ENCODE results near the gene RENBP. TPM values are rescaled to one million over a fixed set of nuclear protein-coding genes. Genes with fewer than 3 reads are reported as not detected.

Gene RENBP
- total and polyA plus RNA-seq, 7 donors = 0.97 to 4.4 (median 2.9) TPM

DNA sequence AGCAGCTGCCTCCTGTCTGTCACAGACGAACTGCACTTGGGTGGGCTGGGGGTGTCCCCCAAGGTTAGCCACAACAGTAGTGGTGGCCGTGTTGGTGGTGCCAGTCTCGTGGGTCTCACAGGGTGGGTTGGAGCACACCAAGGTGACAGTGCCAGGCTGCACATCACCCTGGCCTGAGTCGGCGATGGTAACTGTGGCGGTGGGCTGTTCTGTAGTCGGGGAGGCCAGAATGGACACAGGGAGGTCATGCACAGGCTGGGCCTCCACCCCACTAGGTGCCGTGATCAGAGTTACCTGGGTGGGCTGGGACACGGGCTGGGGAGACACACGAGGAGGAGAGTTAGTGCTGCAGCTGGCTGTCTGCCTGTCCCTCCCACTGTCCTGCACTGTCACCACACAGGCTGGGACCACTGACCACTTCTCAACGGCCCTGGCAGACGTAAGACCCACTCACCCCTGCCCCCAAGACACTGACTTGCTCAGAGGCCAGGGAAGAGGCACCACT is 10.8 kb upstream of the RENBP start:
- Histone ChIP-seq H3K9me3 (no peaks in the 10 kb centered on the region), H3K27me3 (ENCODE audit: insufficient read depth in 3 of 3, low read length in 2 of 3) (no peaks in the 10 kb centered on the region), H3K4me3 (no peak overlapping the region), H3K4me1 (no peaks in the 10 kb centered on the region), H3K36me3 (ENCODE audit: insufficient read depth in 1 of 2, low read depth in 1 of 2) (peaks cover 0 to 99% of the 10 kb centered on the region in 2 donors), H3K27ac (no peak overlapping the region)
- DNase-seq (peak in 1 of 2 donors; percentile 28), ATAC-seq (no peak)
- TF ChIP-seq, protein P1, sequence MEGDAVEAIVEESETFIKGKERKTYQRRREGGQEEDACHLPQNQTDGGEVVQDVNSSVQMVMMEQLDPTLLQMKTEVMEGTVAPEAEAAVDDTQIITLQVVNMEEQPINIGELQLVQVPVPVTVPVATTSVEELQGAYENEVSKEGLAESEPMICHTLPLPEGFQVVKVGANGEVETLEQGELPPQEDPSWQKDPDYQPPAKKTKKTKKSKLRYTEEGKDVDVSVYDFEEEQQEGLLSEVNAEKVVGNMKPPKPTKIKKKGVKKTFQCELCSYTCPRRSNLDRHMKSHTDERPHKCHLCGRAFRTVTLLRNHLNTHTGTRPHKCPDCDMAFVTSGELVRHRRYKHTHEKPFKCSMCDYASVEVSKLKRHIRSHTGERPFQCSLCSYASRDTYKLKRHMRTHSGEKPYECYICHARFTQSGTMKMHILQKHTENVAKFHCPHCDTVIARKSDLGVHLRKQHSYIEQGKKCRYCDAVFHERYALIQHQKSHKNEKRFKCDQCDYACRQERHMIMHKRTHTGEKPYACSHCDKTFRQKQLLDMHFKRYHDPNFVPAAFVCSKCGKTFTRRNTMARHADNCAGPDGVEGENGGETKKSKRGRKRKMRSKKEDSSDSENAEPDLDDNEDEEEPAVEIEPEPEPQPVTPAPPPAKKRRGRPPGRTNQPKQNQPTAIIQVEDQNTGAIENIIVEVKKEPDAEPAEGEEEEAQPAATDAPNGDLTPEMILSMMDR (IDR thresholded peaks at IDR 0.05) = no peak
- intact Hi-C loops (cut with DNase I) = no loop called here
- 71 to 81% (median 72%) methylated on average over 6 to 12 of the region's 12 CpGs for WGBS, 3 donors

DNA sequence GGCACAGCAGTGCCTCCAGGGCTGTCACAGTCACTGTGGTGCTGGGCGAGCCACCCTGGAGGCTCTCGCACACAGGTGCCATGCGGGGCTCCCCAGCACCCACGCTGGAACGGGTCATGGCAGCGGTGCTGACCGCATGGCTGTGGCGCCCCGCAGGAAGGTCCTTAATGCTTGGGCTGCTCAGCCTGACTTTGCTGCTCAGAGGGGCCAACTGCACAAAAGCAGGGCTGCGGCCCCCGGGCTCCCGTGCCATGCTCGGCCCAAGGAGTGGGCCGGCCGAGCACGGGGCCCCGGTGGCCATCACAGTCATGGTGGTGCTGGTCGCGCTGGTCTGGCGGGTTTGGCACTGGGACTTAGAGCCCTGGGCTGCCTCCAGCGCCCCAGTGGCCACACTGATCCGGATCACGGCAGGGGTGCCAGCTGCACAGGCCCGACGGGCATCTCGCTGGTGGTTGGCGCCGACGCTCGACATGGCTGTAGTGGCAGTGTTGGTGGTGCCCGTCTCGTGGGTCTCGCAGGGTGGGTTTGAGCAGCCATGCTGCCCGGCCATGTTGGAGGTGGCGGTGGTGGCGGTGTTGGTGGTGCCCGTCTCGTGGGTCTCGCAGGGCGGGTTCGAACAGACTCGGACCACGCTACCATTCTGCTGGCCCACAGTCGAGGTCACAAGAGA is 10.2 kb upstream of the RENBP start:
- peak in 1 of 2 donors; percentile 51 for DNase-seq
- Histone ChIP-seq H3K4me1 (no peaks in the 10 kb centered on the region), H3K9me3 (no peaks in the 10 kb centered on the region), H3K27me3 (ENCODE audit: insufficient read depth in 3 of 3, low read length in 2 of 3) (no peaks in the 10 kb centered on the region), H3K36me3 (ENCODE audit: insufficient read depth in 1 of 2, low read depth in 1 of 2) (peaks cover 0 to 99% of the 10 kb centered on the region in 2 donors), H3K27ac (no peak overlapping the region), H3K4me3 (no peak overlapping the region)
- intact Hi-C loops (cut with DNase I) = loop anchor here (5.0 kb wide), 3 partner anchors 192 to 997 kb away; partner anchors contain the start of gene PLXNB3 (in 1 of the 2)
- WGBS, 3 donors = 84 to 91% (median 88%) methylated on average over 5 to 44 of the region's 44 CpGs
- ATAC-seq = no peak
- TF ChIP-seq, protein P1 (IDR thresholded peaks at IDR 0.05) = no peak

DNA sequence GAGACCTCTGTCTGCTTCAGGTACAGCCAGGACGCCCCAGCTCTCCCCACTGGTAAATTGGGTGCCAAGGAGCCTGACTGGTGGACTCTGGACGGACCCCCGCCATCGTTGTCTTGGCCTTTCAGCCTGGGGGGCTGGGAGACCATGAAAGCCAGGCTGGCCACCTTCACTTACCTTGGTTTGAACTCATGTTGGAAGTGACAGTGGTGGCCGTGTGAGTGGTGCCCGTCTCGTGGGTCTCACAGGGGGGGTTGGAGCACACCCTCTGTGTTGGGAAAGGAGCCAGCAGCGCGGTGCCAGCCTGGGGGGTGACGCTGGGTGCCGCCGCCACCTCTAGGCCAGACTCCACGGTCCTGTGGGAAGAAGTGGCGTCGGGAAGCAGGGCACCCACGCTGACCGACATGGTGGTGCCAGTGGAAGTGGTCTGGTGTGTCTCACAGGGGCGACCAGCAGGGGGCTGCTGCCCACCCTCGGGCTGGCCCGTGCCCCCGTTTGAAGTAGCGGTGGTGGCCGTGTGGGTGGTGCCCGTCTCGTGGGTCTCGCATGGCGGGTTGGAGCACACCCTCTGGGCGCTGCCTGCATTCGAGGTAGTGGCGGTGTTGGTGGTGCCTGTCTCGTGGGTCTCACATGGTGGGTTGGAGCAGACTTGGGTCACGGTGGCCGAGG is 9.6 kb upstream of the RENBP start:
- peak in 1 of 4 donors; percentile 2 for ATAC-seq
- intact Hi-C loops (cut with DNase I) = loop anchor here (1.0 to 5.0 kb wide), 4 partner anchors 190 to 997 kb away; partner anchors contain the start of gene PLXNB3 (in 2 of the 2)
- peak in 1 of 2 donors; percentile 54 for DNase-seq
- Histone ChIP-seq H3K27ac (peak overlapping the region; percentile 55), H3K27me3 (ENCODE audit: insufficient read depth in 3 of 3, low read length in 2 of 3) (no peaks in the 10 kb centered on the region), H3K4me3 (no peak overlapping the region), H3K36me3 (ENCODE audit: insufficient read depth in 1 of 2, low read depth in 1 of 2) (peaks cover 0 to 99% of the 10 kb centered on the region in 2 donors), H3K9me3 (no peaks in the 10 kb centered on the region), H3K4me1 (no peaks in the 10 kb centered on the region)
- TF ChIP-seq, protein P1 (IDR thresholded peaks at IDR 0.05) = no peak
- WGBS, 3 donors = 74 to 82% (median 78%) methylated on average over 17 to 33 of the region's 33 CpGs

DNA sequence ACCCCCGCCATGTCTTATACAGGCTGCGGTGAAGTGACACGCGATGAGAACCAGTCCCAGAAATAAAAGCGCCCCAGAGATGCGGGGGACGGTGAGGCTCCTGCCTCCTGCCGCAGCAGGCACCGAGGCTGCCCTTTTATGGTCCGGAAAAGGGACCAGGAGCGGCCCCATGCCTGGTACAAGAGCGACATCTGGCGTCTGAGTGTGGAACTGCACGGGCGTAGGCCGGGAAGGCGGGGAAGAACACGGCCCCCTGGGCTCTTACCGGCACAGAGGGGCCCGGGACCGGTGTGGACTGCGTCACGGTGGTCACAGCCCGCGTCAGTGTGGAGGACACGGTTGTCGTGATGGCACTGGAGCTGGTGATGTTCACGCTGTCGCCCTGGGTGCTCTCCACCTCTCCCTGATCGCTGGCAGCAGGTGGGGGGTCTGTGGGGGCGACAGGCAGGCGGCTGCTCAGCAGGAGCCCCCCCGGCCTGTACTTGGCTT is 8.9 kb upstream of the RENBP start:
- TF ChIP-seq, protein P1 (IDR thresholded peaks at IDR 0.05) = peak; percentile 99
- Histone ChIP-seq H3K9me3 (no peaks in the 10 kb centered on the region), H3K27me3 (ENCODE audit: insufficient read depth in 3 of 3, low read length in 2 of 3) (no peaks in the 10 kb centered on the region), H3K4me1 (no peaks in the 10 kb centered on the region), H3K4me3 (no peak overlapping the region), H3K27ac (peak overlapping the region; percentile 55), H3K36me3 (ENCODE audit: insufficient read depth in 1 of 2, low read depth in 1 of 2) (peaks cover 0 to 98% of the 10 kb centered on the region in 2 donors)
- ATAC-seq = peak; percentile 73 to 86 (median 79)
- DNase-seq = peak; percentile 67 to 88
- intact Hi-C loops (cut with DNase I) = loop anchor here (1.0 to 5.0 kb wide), 4 partner anchors 189 to 996 kb away; partner anchors contain the start of gene PLXNB3 (in 2 of the 2)
- 19 to 35% (median 22%) methylated on average over 23 to 33 of the region's 33 CpGs for WGBS, 3 donors

Data from psoas muscle (tissue), 8 donors.